H1 (cell line): ENCODE measurements around the gene CLDN7. TPM values are rescaled to one million over a fixed set of nuclear protein-coding genes. Genes with fewer than 3 reads are reported as not detected.

Experiments used
- CTCF ChIA-PET: fragments of 300-600 bp; sonication (Branson Sonifier 250); formaldehyde crosslinking; loops from one replicate; lab custom pipeline; 2021; ENCODE audit not compliant: partially characterized antibody; lab: Charles Lee
- POLR2A ChIA-PET: fragments of 300-600 bp; sonication (Branson Sonifier 250); formaldehyde crosslinking; loops from one replicate; lab custom pipeline; 2021; ENCODE audit warnings: inconsistent platforms; ENCODE audit not compliant: partially characterized antibody; lab: Charles Lee
- DNase-seq, 2 experiments: peaks; one replicate each; pipeline versions ENCODE4 v3.0.0 to v3.0.0-alpha.2; 2010 to 2022; ENCODE audit warnings: low spot score in 2 of 2, low read depth in 1 of 2, mixed read lengths in 1 of 2
- FAIRE-seq: peaks from 2 replicates; lab custom pipeline; 2011; peaks lifted over from hg19 to GRCh38; lab: Jason Lieb, UNC
- H2AFZ ChIP-seq: 2 replicates; pipeline ENCODE4 v1.8.1; 2012; ENCODE audit warnings: low read length, inconsistent platforms
- H2AK5ac ChIP-seq: 2 replicates; pipeline ENCODE4 v1.6.1; 2013; ENCODE audit warnings: low read depth, low read length
- H2BK120ac ChIP-seq: replicated peaks from 2 replicates; pipeline ENCODE3; 2013; ENCODE audit warnings: low read depth, low read length, inconsistent platforms
- H2BK12ac ChIP-seq: 2 replicates; pipeline ENCODE4 v1.6.1; 2013; ENCODE audit warnings: low read depth, low read length
- H2BK15ac ChIP-seq: 2 replicates; pipeline ENCODE4 v1.6.1; 2013; ENCODE audit warnings: low read length
- H2BK20ac ChIP-seq: 2 replicates; pipeline ENCODE4 v1.6.1; 2013; ENCODE audit warnings: low read length
- H2BK5ac ChIP-seq: 2 replicates; pipeline ENCODE4 v1.6.1; 2013; ENCODE audit warnings: low read depth, low read length
- H3K14ac ChIP-seq: 2 replicates; pipeline ENCODE4 v1.6.1; 2013; ENCODE audit warnings: inconsistent platforms; ENCODE audit not compliant: insufficient read length
- H3K18ac ChIP-seq: 2 replicates; pipeline ENCODE4 v1.6.1; 2013; ENCODE audit warnings: low read length; ENCODE audit errors: extremely low read depth
- H3K23ac ChIP-seq: 2 replicates; pipeline ENCODE4 v1.6.1; 2013; ENCODE audit warnings: inconsistent platforms; ENCODE audit not compliant: insufficient read length
- H3K23me2 ChIP-seq: 2 replicates; pipeline ENCODE4 v1.6.1; 2013; ENCODE audit warnings: low read depth, low read length
- H3K27ac ChIP-seq: 2 replicates; pipeline ENCODE4 v1.6.1; 2011; ENCODE audit warnings: low read depth, low read length, inconsistent platforms
- H3K27me3 ChIP-seq, 4 experiments: replicated peaks in 1 of 4; 1 replicate in 1 of 4; 2 replicates in 3 of 4; pipeline versions ENCODE4 v1.6.1 to v1.8.1; 2011 to 2013; ENCODE audit warnings: low read length in 3 of 4, mild to moderate bottlenecking in 3 of 4, inconsistent platforms in 2 of 4, mixed read lengths in 2 of 4, moderate library complexity in 1 of 4; ENCODE audit not compliant: control insufficient read depth in 3 of 4, insufficient read depth in 3 of 4; ENCODE audit errors: extremely low read depth in 1 of 4
- H3K36me3 ChIP-seq, 4 experiments: 2 replicates each; pipeline versions ENCODE4 v1.6.1 to v1.8.1; 2011 to 2013; ENCODE audit warnings: mild to moderate bottlenecking in 4 of 4, low read length in 3 of 4, moderate library complexity in 2 of 4, control low read depth in 1 of 4, inconsistent platforms in 1 of 4; ENCODE audit not compliant: insufficient read depth in 4 of 4, control insufficient read depth in 2 of 4
- H3K4ac ChIP-seq: replicated peaks from 2 replicates; pipeline ENCODE3; 2013; ENCODE audit warnings: low read length, low read depth, mixed read lengths, inconsistent platforms; ENCODE audit not compliant: insufficient read length
- H3K4me1 ChIP-seq, 4 experiments: replicated peaks in 1 of 4; 1 replicate in 1 of 4; 2 replicates in 3 of 4; pipeline versions ENCODE4 v1.6.1 to v1.8.1; 2011 to 2013; ENCODE audit warnings: low read length in 3 of 4, inconsistent platforms in 2 of 4, mixed read lengths in 1 of 4; ENCODE audit not compliant: insufficient read depth in 4 of 4, control insufficient read depth in 3 of 4
- H3K4me2 ChIP-seq, 2 experiments: 2 replicates each; pipeline versions ENCODE4 v1.6.1 to v1.8.1; 2011 to 2013; ENCODE audit warnings: low read depth in 2 of 2, low read length in 2 of 2, control low read depth in 1 of 2, inconsistent platforms in 1 of 2, mild to moderate bottlenecking in 1 of 2; ENCODE audit not compliant: insufficient read depth in 1 of 2
- H3K4me3 ChIP-seq, 4 experiments: fragments of 200-600, 300-600 bp in 1 of 4; sonication (generic), shearing (Covaris generic), sonication (Bioruptor Twin) in 1 of 4; 2 replicates each; pipeline versions ENCODE4 v1.5.1 to v1.8.1; 2011 to 2016; ENCODE audit warnings: low read length in 4 of 4, low read depth in 3 of 4, control low read depth in 2 of 4, inconsistent platforms in 2 of 4, mild to moderate bottlenecking in 2 of 4, mixed read lengths in 1 of 4, moderate library complexity in 1 of 4; ENCODE audit not compliant: insufficient read depth in 2 of 4; ENCODE audit errors: extremely low read depth in 1 of 4
- H3K56ac ChIP-seq: replicated peaks from 2 replicates; pipeline ENCODE3; 2013; ENCODE audit warnings: low read depth, mild to moderate bottlenecking, mixed read lengths, low read length, inconsistent platforms; ENCODE audit not compliant: insufficient read length
- H3K79me1 ChIP-seq: 2 replicates; pipeline ENCODE4 v1.6.1; 2013; ENCODE audit warnings: low read depth, low read length, control low read depth
- H3K79me2 ChIP-seq, 2 experiments: 2 replicates each; pipeline versions ENCODE4 v1.6.1 to v1.8.1; 2012 to 2013; ENCODE audit warnings: low read length in 2 of 2, mild to moderate bottlenecking in 2 of 2, inconsistent platforms in 1 of 2; ENCODE audit not compliant: insufficient read depth in 2 of 2, control insufficient read depth in 1 of 2
- H3K9ac ChIP-seq, 4 experiments: replicated peaks in 1 of 4; 1 replicate in 1 of 4; 2 replicates in 3 of 4; pipeline versions ENCODE4 v1.6.1 to v1.8.1; 2011 to 2013; ENCODE audit warnings: low read depth in 3 of 4, low read length in 3 of 4, control low read depth in 2 of 4, mild to moderate bottlenecking in 2 of 4, moderate library complexity in 2 of 4, inconsistent platforms in 1 of 4; ENCODE audit errors: extremely low read depth in 1 of 4
- H3K9me3 ChIP-seq, 2 experiments: 2 replicates each; pipeline versions ENCODE4 v1.6.1 to v1.8.1; 2012 to 2013; ENCODE audit warnings: mild to moderate bottlenecking in 2 of 2, moderate library complexity in 2 of 2, control low read depth in 1 of 2, inconsistent platforms in 1 of 2, low read depth in 1 of 2, low read length in 1 of 2, mixed read lengths in 1 of 2; ENCODE audit not compliant: insufficient read depth in 2 of 2
- H4K20me1 ChIP-seq, 2 experiments: replicated peaks in 1 of 2; 2 replicates each; pipeline versions ENCODE3 to v1.8.1; 2011 to 2013; ENCODE audit warnings: inconsistent platforms in 2 of 2, low read length in 2 of 2, mild to moderate bottlenecking in 1 of 2; ENCODE audit not compliant: insufficient read depth in 2 of 2, control insufficient read depth in 1 of 2
- H4K5ac ChIP-seq: 2 replicates; pipeline ENCODE4 v1.6.1; 2013; ENCODE audit warnings: low read length, low read depth, mixed read lengths, inconsistent platforms; ENCODE audit not compliant: insufficient read length
- H4K8ac ChIP-seq: 2 replicates; pipeline ENCODE4 v1.8.0; 2013; ENCODE audit warnings: mild to moderate bottlenecking, moderate library complexity, low read length, inconsistent platforms; ENCODE audit not compliant: insufficient read depth; ENCODE audit errors: extremely low read depth
- H4K91ac ChIP-seq: replicated peaks from 2 replicates; pipeline ENCODE3; 2013; ENCODE audit warnings: low read length, mixed read lengths, inconsistent platforms; ENCODE audit not compliant: insufficient read length
- FOSL1 ChIP-seq: IDR thresholded peaks from 2 replicates; pipeline ENCODE4 v1.6.1; 2011; ENCODE audit warnings: mild to moderate bottlenecking, low read depth, low read length, moderate library complexity; ENCODE audit not compliant: insufficient read depth
- JUND ChIP-seq: IDR thresholded peaks from 2 replicates; pipeline ENCODE4 v1.6.1; 2011; ENCODE audit warnings: mild to moderate bottlenecking, improper control_type of control experiment, low read length
- RFX5 ChIP-seq: IDR thresholded peaks from 2 replicates; pipeline ENCODE4 v1.6.1; 2011; ENCODE audit warnings: low read depth, low read length, improper control_type of control experiment, borderline replicate concordance
- TAF1 ChIP-seq: IDR thresholded peaks from 2 replicates; pipeline ENCODE4 v1.6.1; 2011; ENCODE audit warnings: mild to moderate bottlenecking, low read depth, low read length
- TCF12 ChIP-seq: IDR thresholded peaks from 2 replicates; pipeline ENCODE4 v1.6.1; 2011; ENCODE audit warnings: low read depth, mild to moderate bottlenecking, low read length
- WGBS, 2 experiments: shearing (Covaris generic) in 1 of 2; methylation state at CpG; one replicate each; pipeline versions ENCODE4 v1.1.6 to v1.1.7; 2013 to 2015; ENCODE audit warnings: low lambda C conversion rate in 2 of 2, mixed read lengths in 2 of 2, inconsistent platforms in 1 of 2, low coverage in 1 of 2, missing lambda C conversion rate in 1 of 2; ENCODE audit not compliant: insufficient replicate concordance in 2 of 2, insufficient coverage in 1 of 2, insufficient read length in 1 of 2; ENCODE audit errors: extremely low coverage in 1 of 2, missing lambda C conversion rate in 1 of 2; 5-methylcytosine and 5-hydroxymethylcytosine counted together
- polyA plus RNA-seq, 7 experiments: library from polyadenylated mRNA; depleted of rRNA in 3 of 7; stranded (reverse) in 5 of 7; unstranded in 2 of 7; fragments of >200 nt in 5 of 7; fragments of 200-250 nt in 2 of 7; gene quantifications; 1 replicate in 5 of 7; 2 replicates in 1 of 7; 4 replicates in 1 of 7; pipeline versions ENCODE4 v1.2.1 to v1.2.3, GENCODE V29; 2011 to 2013; ENCODE audit warnings: missing spikeins in 2 of 7, mixed read lengths in 2 of 7
- total RNA-seq: library from RNA; stranded (reverse); fragmentation: NEBNext Ultra II Directional; extraction: Animal tissue kit (Norgen Biotek cat#: 25700); gene quantifications from 2 replicates; pipeline ENCODE4 v1.2.1, GENCODE V29; 2021

CLDN7 gene
- total and polyA plus RNA-seq, 2 of the 8 experiments (the other 6 are each of a cell fraction or from before 2014, with no cell fraction given), result 118 to 119 TPM

GRCh38 chr17:7253082-7253481 is 9.2 kb downstream of the CLDN7 start:
- Histone ChIP-seq H3K14ac (no peak overlapping the region), H4K91ac (no peak overlapping the region), H2BK120ac (no peak overlapping the region), H2BK15ac (no peak overlapping the region), H3K4me3 (peak overlapping the region; percentile 58 to 84 (median 79)), H3K4ac (no peak overlapping the region), H3K56ac (no peak overlapping the region), H2BK12ac (no peak overlapping the region), H3K79me2 (peaks cover 23 to 41% of the 10 kb centered on the region in 2 experiments), H4K5ac (no peak overlapping the region), H3K23ac (no peak overlapping the region), H3K4me1 (peaks cover 0 to 9% (median 4%) of the 10 kb centered on the region in 4 experiments; a peak in 6 of 7 replicates), H3K79me1 (peaks cover 16% of the 10 kb centered on the region), H3K4me2 (peak overlapping the region; percentile 79 to 89), H3K23me2 (peaks cover 7% of the 10 kb centered on the region), H2BK20ac (no peak overlapping the region), H3K27ac (0 out of 2 replicates have a peak overlapping the region, but pooled peaks have one; percentile 97), H3K18ac (no peak overlapping the region), H3K9ac (peak overlapping the region in 3 of 4 experiments; percentile 58 to 90 (median 89); a peak in 6 of 7 replicates), H4K20me1 (peaks cover 4 to 11% of the 10 kb centered on the region in 2 experiments), H2AFZ (no peak overlapping the region), H2AK5ac (no peak overlapping the region), H3K27me3 (no peaks in the 10 kb centered on the region), H3K36me3 (peaks cover 2 to 19% (median 10%) of the 10 kb centered on the region in 4 experiments; a peak in 6 of 8 replicates), H2BK5ac (no peak overlapping the region), H3K9me3 (no peaks in the 10 kb centered on the region), H4K8ac (no peak overlapping the region)
- FAIRE-seq (no peak), DNase-seq (no peak)
- POLR2A ChIA-PET, result interaction anchor here (5.4 kb wide), 1 partner anchor 8 kb away, joined by 80 read pairs; the partner anchor contains the start of gene CLDN7
- WGBS, 2 experiments, result 83% methylated on average over 5 of the region's 5 CpGs; no CpG with 5 or more reads in 1 of the 2 experiments
- CTCF ChIA-PET, result no interaction called here
- TF ChIP-seq JUND (no peak), TCF12 (no peak), FOSL1 (no peak), TAF1 (no peak), RFX5 (no peak)
